ENCODE data around the gene NOS2. TPM values are rescaled to one million over a fixed set of nuclear protein-coding genes. Genes with fewer than 3 reads are reported as not detected.

Gene NOS2
- total and polyA plus RNA-seq, 2 experiments from 2014 or later = 6.7 to 7.9 TPM

GRCh38 chr17:27768858-27769410 is 31.4 kb downstream of the NOS2 start:
- Histone ChIP-seq H3K9me3 (ENCODE audit: low read depth) (no peaks in the 10 kb centered on the region), H2AFZ (no peak overlapping the region), H3K27ac (no peak overlapping the region), H3K79me2 (no peaks in the 10 kb centered on the region), H3K36me3 (replicated peaks; ENCODE audit: insufficient read depth, low read depth) (no peaks in the 10 kb centered on the region), H4K20me1 (ENCODE audit: insufficient read depth, poor library complexity, severe bottlenecking) (no peaks in the 10 kb centered on the region), H3K9me2 (replicated peaks; ENCODE audit: insufficient read depth) (no peaks in the 10 kb centered on the region), H3K4me3 (no peak overlapping the region), H3K4me1 (ENCODE audit: insufficient read depth) (no peaks in the 10 kb centered on the region), H3K27me3 (no peaks in the 10 kb centered on the region), H3K4me2 (no peak overlapping the region)
- WGBS (ENCODE audit: low lambda C conversion rate, missing lambda C conversion rate) = 89% methylated on average over 11 of the region's 11 CpGs
- no peak for DNase-seq (ENCODE audit: low spot score)
- no peak for TF ChIP-seq EZH2phosphoT487 (IDR thresholded peaks at IDR 0.05; ENCODE audit: low read depth, severe bottlenecking, unreplicated experiment)
- no peak for TF ChIP-seq EZH2 (IDR thresholded peaks at IDR 0.05; ENCODE audit: borderline replicate concordance)
- TF ChIP-seq, protein P1, sequence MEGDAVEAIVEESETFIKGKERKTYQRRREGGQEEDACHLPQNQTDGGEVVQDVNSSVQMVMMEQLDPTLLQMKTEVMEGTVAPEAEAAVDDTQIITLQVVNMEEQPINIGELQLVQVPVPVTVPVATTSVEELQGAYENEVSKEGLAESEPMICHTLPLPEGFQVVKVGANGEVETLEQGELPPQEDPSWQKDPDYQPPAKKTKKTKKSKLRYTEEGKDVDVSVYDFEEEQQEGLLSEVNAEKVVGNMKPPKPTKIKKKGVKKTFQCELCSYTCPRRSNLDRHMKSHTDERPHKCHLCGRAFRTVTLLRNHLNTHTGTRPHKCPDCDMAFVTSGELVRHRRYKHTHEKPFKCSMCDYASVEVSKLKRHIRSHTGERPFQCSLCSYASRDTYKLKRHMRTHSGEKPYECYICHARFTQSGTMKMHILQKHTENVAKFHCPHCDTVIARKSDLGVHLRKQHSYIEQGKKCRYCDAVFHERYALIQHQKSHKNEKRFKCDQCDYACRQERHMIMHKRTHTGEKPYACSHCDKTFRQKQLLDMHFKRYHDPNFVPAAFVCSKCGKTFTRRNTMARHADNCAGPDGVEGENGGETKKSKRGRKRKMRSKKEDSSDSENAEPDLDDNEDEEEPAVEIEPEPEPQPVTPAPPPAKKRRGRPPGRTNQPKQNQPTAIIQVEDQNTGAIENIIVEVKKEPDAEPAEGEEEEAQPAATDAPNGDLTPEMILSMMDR (IDR thresholded peaks at IDR 0.05; ENCODE audit: poor library complexity) = no peak

DNA sequence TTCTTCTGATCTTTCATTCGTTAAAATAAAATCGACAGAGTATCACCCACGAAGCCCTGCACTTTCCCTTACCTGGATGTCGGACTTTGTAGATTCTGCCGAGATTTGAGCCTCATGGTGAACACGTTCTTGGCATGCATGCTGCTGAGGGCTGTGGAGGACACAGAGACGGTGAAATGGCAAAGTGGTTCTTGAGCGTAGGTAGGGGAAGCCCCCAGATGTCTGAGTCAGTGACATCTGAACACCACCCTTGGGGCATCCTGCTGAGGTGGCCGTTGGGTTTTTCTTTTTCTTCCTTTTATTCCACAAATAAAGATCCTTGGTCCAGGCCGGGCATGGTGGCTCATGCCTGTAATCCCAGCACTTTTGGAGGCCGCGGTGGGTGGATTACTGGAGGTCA is 33.9 kb downstream of the NOS2 start:
- H3K4me3 ChIP-seq = no peak overlapping the region
- no peaks in the 10 kb centered on the region for H3K9me3 ChIP-seq (ENCODE audit: low read depth)
- no peaks in the 10 kb centered on the region for H4K20me1 ChIP-seq (ENCODE audit: insufficient read depth, poor library complexity, severe bottlenecking)
- WGBS (ENCODE audit: low lambda C conversion rate, missing lambda C conversion rate) = 95% methylated on average over 12 of the region's 12 CpGs
- no peaks in the 10 kb centered on the region for H3K79me2 ChIP-seq
- H3K36me3 ChIP-seq (replicated peaks; ENCODE audit: insufficient read depth, low read depth) = no peaks in the 10 kb centered on the region
- no peaks in the 10 kb centered on the region for H3K9me2 ChIP-seq (replicated peaks; ENCODE audit: insufficient read depth)
- H2AFZ ChIP-seq = no peak overlapping the region
- no peaks in the 10 kb centered on the region for H3K27me3 ChIP-seq
- H3K4me2 ChIP-seq = no peak overlapping the region
- no peaks in the 10 kb centered on the region for H3K4me1 ChIP-seq (ENCODE audit: insufficient read depth)
- H3K27ac ChIP-seq = no peak overlapping the region
- TF ChIP-seq EZH2phosphoT487 (IDR thresholded peaks at IDR 0.05; ENCODE audit: low read depth, severe bottlenecking, unreplicated experiment) (no peak), EZH2 (IDR thresholded peaks at IDR 0.05; ENCODE audit: borderline replicate concordance) (no peak)
- TF ChIP-seq, protein P1 (IDR thresholded peaks at IDR 0.05; ENCODE audit: poor library complexity) = no peak
- DNase-seq (ENCODE audit: low spot score) = no peak

DNA sequence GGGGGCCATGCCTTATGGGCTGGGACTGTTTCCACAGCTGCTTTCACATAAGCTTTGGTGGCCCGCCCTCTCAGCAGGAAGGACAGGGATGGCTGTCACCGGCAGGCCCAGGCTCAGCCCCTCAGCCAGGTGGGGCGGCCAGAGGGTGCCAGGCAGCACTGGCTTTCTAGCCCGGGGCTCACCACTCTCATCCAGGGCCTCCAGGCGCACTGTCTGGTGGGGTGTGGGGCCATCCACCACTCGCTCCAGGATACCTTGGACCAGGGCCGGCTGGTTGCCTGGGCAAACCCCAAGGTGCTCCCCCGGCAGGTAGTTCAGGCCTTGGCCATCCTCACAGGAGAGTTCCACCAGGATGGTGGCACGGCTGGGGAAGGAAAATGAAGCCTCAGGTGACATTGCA is 35.0 kb downstream of the NOS2 start:
- no peak for DNase-seq (ENCODE audit: low spot score)
- no peak overlapping the region for H3K4me3 ChIP-seq
- no peaks in the 10 kb centered on the region for H3K9me2 ChIP-seq (replicated peaks; ENCODE audit: insufficient read depth)
- H3K4me1 ChIP-seq (ENCODE audit: insufficient read depth) = no peaks in the 10 kb centered on the region
- 84% methylated on average over 9 of the region's 9 CpGs for WGBS (ENCODE audit: low lambda C conversion rate, missing lambda C conversion rate)
- H3K79me2 ChIP-seq = no peaks in the 10 kb centered on the region
- H3K27me3 ChIP-seq = no peaks in the 10 kb centered on the region
- no peak overlapping the region for H3K4me2 ChIP-seq
- H4K20me1 ChIP-seq (ENCODE audit: insufficient read depth, poor library complexity, severe bottlenecking) = no peaks in the 10 kb centered on the region
- no peak overlapping the region for H3K27ac ChIP-seq
- TF ChIP-seq, protein P1 (IDR thresholded peaks at IDR 0.05; ENCODE audit: poor library complexity) = no peak
- no peak for TF ChIP-seq EZH2phosphoT487 (IDR thresholded peaks at IDR 0.05; ENCODE audit: low read depth, severe bottlenecking, unreplicated experiment)
- no peak for TF ChIP-seq EZH2 (IDR thresholded peaks at IDR 0.05; ENCODE audit: borderline replicate concordance)
- H3K36me3 ChIP-seq (replicated peaks; ENCODE audit: insufficient read depth, low read depth) = no peaks in the 10 kb centered on the region
- no peak overlapping the region for H2AFZ ChIP-seq
- no peaks in the 10 kb centered on the region for H3K9me3 ChIP-seq (ENCODE audit: low read depth)

All from hepatocyte (in vitro differentiated cells).